ENCODE data around the gene INHBE. TPM values are rescaled to one million over a fixed set of nuclear protein-coding genes. Genes with fewer than 3 reads are reported as not detected.

The INHBE gene
- polyA plus RNA-seq, 4 donors = 0.55 to 0.99 (median 0.67) TPM

GRCh38 chr12:57473886-57474285 is 18.8 kb downstream of the INHBE start:
- no peak for DNase-seq (ENCODE audit: low read depth in 4 of 4, low spot score in 2 of 4)

GRCh38 chr12:57474430-57474829 is 19.3 kb downstream of the INHBE start:
- no peak for DNase-seq (ENCODE audit: low read depth in 4 of 4, low spot score in 2 of 4)

- no peak for DNase-seq (ENCODE audit: low read depth in 4 of 4, low spot score in 2 of 4)
Measured at GRCh38 chr12:57474862-57475261, 19.8 kb downstream of the INHBE start.

GRCh38 chr12:57475271-57476161 is 20.4 kb downstream of the INHBE start:
- DNase-seq (ENCODE audit: low read depth in 4 of 4, low spot score in 2 of 4) = no peak

- no peak for DNase-seq (ENCODE audit: low read depth in 4 of 4, low spot score in 2 of 4)
Measured at GRCh38 chr12:57476162-57476992, 21.3 kb downstream of the INHBE start.

GRCh38 chr12:57476993-57477709 is 22.0 kb downstream of the INHBE start:
- DNase-seq (ENCODE audit: low read depth in 4 of 4, low spot score in 2 of 4) = no peak

- DNase-seq (ENCODE audit: low read depth in 4 of 4, low spot score in 2 of 4) = no peak
Measured at GRCh38 chr12:57477710-57478681, 22.9 kb downstream of the INHBE start.

- DNase-seq (ENCODE audit: low read depth in 4 of 4, low spot score in 2 of 4) = no peak
Measured at GRCh38 chr12:57479043-57479375, 23.9 kb downstream of the INHBE start.

GRCh38 chr12:57479376-57480115 is 24.4 kb downstream of the INHBE start, which contains the start of gene ARHGAP9:
ARHGAP9 (minus strand) TSS chr12:57479866; CDS start chr12:57479406, 460 bp downstream.
- no peak for DNase-seq (ENCODE audit: low read depth in 4 of 4, low spot score in 2 of 4)

GRCh38 chr12:57481671-57482070 is 26.6 kb downstream of the INHBE start:
- no peak for DNase-seq (ENCODE audit: low read depth in 4 of 4, low spot score in 2 of 4)

- no peak for DNase-seq (ENCODE audit: low read depth in 4 of 4, low spot score in 2 of 4)
Measured at GRCh38 chr12:57483466-57483865, 28.4 kb downstream of the INHBE start.

GRCh38 chr12:57485695-57486094 is 30.6 kb downstream of the INHBE start:
- DNase-seq (ENCODE audit: low read depth in 4 of 4, low spot score in 2 of 4) = no peak

- DNase-seq (ENCODE audit: low read depth in 4 of 4, low spot score in 2 of 4) = no peak
Measured at GRCh38 chr12:57487055-57487596, 32.0 kb downstream of the INHBE start.

- peak; percentile 78 to 96 (median 87) for DNase-seq (ENCODE audit: low read depth in 4 of 4, low spot score in 2 of 4)
Measured at GRCh38 chr12:57487597-57488401, 32.7 kb downstream of the INHBE start, which contains the start of gene MARS1. MARS1 (plus strand) TSS chr12:57488068; CDS start chr12:57488091, 23 bp downstream.

GRCh38 chr12:57488402-57489156 is 33.5 kb downstream of the INHBE start:
- DNase-seq (ENCODE audit: low read depth in 4 of 4, low spot score in 2 of 4) = no peak

- no peak for DNase-seq (ENCODE audit: low read depth in 4 of 4, low spot score in 2 of 4)
Measured at GRCh38 chr12:57489157-57489641, 34.1 kb downstream of the INHBE start.

- no peak for DNase-seq (ENCODE audit: low read depth in 4 of 4, low spot score in 2 of 4)
Measured at GRCh38 chr12:57490126-57490525, 35.0 kb downstream of the INHBE start.

Data from left renal cortex interstitium (tissue), 4 donors.